Measurements from ENCODE around the gene NFX1.
"Not testable (repeated sequence)": the region's sequence is repeated elsewhere in the genome, so short reads cannot be mapped to it uniquely, and the experiment has no call there.

Gene NFX1

DNA sequence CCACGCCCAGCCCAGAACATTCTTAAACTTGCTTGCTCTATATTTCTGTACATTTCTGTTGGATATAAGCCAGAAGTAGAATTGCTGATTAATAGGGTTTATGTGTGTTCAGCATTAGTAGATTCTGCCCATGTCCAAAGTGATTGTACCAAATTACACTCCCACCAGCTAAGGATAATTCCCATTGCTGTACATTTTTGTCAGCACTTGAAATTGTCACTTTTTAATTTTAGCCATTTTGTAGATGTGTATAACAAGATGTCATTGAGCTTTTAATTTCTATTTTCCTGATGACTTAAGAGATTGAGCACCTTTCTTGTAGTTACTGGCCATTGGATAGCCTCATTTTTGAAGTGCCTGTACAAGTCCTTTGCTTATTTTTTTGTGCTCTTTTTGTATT, 65.6 kb downstream of the NFX1 start:
- no peak for DNase-seq (ENCODE audit: low read depth)
- TF ChIP-seq, protein P1, sequence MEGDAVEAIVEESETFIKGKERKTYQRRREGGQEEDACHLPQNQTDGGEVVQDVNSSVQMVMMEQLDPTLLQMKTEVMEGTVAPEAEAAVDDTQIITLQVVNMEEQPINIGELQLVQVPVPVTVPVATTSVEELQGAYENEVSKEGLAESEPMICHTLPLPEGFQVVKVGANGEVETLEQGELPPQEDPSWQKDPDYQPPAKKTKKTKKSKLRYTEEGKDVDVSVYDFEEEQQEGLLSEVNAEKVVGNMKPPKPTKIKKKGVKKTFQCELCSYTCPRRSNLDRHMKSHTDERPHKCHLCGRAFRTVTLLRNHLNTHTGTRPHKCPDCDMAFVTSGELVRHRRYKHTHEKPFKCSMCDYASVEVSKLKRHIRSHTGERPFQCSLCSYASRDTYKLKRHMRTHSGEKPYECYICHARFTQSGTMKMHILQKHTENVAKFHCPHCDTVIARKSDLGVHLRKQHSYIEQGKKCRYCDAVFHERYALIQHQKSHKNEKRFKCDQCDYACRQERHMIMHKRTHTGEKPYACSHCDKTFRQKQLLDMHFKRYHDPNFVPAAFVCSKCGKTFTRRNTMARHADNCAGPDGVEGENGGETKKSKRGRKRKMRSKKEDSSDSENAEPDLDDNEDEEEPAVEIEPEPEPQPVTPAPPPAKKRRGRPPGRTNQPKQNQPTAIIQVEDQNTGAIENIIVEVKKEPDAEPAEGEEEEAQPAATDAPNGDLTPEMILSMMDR (IDR thresholded peaks at IDR 0.05; ENCODE audit: control insufficient read depth, insufficient read depth, low read depth, low read length, missing control alignments), result no peak
- no peak overlapping the region for H3K4me3 ChIP-seq (ENCODE audit: control insufficient read depth, low read depth, low read length)

DNA sequence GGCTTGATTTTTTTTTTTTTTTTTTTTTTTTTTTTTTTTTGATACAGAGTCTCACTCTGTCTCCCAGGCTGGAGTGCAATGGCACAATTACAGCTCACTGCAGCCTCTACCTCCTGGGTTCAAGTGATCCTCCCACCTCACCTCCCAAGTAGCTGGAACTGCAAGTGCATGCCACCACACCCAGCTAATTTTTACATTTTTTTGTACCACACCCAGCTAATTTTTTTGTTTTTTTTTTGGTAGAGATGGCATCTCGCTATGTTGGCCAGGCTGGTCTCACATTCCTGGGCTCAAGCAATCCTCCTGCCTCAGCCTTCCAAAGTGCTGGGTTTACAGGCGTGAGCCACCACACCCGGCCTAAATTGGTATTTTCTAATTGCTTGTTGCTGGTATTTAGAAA, 68.3 kb downstream of the NFX1 start:
- DNase-seq (ENCODE audit: low read depth); H3K4me3 ChIP-seq (ENCODE audit: control insufficient read depth, low read depth, low read length): not testable (repeated sequence)

DNA sequence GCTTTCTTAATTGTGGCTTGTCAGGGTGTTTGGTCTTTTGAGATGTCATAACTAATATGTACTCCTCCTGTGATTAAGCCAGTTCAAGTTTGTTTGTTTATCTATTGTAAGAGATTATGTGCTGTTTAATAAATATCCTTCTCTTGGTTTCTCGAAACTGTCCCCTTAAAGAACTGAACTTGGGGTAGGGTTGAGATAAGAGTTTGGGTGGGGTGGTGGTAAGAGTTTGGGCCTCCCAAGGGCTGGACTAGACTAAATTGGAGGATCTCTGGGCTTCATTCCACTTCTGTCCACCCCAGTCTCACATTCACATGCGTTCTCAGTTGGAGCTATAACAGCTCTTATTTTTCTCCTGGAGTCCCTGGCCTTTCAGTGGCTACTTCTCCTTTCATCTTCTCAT, 73.8 kb downstream of the NFX1 start:
- TF ChIP-seq, protein P1 (IDR thresholded peaks at IDR 0.05; ENCODE audit: control insufficient read depth, insufficient read depth, low read depth, low read length, missing control alignments), result no peak
- no peak overlapping the region for H3K4me3 ChIP-seq (ENCODE audit: control insufficient read depth, low read depth, low read length)
- no peak for DNase-seq (ENCODE audit: low read depth)

DNA sequence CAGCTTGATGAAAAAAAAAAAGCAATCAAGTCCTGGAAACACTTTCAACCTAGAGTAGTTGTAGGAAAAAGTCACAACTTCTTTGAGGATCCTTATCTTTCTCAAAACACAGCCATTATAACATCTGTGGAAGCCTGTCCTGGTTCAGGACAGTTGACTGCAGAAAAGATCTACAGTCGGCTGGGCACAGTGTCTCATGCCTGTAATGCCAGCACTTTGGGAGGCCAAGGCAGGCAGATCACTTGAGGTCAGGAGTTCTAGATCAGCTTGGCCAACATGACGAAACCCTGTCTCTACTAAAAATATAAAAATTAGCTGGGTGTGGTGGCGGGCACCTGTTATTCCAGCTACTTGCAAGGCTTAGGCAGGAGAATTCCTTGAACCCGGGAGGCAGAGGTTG, 74.5 kb downstream of the NFX1 start:
- H3K4me3 ChIP-seq (ENCODE audit: control insufficient read depth, low read depth, low read length); DNase-seq (ENCODE audit: low read depth): not testable (repeated sequence)

DNA sequence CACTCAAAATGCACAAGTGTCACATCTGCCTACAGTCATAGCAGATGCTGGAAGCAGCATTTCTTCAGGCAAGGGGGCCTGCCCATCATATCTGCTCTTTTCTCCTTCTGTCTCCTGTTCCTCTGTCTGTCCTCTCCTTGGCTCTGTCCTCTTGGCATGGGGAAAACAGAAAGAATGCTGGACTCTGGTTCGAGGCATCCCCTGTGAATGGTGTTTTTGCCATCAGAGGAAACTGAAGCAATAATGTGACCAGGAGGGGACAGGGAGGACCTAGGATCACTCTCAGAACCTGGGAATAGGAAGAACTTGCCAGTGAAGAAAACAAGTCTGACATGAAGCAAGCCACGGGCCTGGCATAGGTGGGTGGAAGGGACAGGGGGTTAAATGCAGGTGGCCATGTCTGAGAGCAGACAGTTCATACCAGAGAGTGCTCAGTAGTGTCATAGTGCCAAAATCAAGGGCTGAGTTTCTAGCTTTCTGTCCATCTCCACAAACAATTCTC, 76.7 kb downstream of the NFX1 start:
- no peak overlapping the region for H3K4me3 ChIP-seq (ENCODE audit: control insufficient read depth, low read depth, low read length)
- TF ChIP-seq, protein P1 (IDR thresholded peaks at IDR 0.05; ENCODE audit: control insufficient read depth, insufficient read depth, low read depth, low read length, missing control alignments), result no peak
- DNase-seq (ENCODE audit: low read depth), result no peak

DNA sequence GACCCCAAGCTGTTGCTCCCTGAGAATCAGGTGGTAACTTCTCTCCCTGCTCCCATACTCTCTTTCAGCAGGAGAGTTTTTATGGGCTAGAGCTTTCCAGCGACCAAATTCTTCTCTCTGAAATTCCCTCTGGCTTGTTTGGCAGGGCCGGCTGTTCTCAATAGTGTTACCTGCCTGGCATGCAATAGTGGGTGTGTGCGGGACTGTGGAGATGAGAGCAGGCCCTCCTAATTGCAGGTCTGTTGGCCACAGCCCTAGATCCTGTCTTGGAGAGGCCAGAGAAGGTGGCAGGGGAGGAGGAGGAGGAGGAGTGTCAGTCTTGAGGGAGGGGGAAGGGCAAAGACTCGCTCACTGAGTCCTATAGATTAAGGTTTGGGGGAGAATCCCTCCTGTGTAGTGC, 82.6 kb downstream of the NFX1 start:
- no peak for DNase-seq (ENCODE audit: low read depth)
- H3K4me3 ChIP-seq (ENCODE audit: control insufficient read depth, low read depth, low read length), result no peak overlapping the region
- TF ChIP-seq, protein P1 (IDR thresholded peaks at IDR 0.05; ENCODE audit: control insufficient read depth, insufficient read depth, low read depth, low read length, missing control alignments), result no peak

DNA sequence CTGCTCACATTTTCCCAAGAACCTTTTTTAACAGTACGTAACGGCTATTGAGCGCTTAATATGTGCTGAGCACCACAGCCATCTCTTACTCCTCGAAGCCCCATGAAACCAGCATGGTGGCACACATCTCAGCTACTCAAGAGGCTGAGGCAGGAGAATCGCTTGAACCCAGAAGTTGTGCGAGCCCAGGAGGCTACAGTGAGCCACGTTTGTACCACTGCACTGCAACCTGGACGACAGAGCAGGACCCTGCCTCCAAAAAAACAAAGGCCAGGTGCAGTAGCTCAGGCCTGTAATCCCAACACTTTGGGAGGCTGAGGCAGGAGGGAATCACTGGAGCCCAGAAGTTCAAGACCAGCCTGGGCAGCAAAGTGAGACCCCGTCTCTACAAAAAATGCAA, 83.9 kb downstream of the NFX1 start:
- H3K4me3 ChIP-seq (ENCODE audit: control insufficient read depth, low read depth, low read length), result no peak overlapping the region
- TF ChIP-seq, protein P1 (IDR thresholded peaks at IDR 0.05; ENCODE audit: control insufficient read depth, insufficient read depth, low read depth, low read length, missing control alignments), result no peak
- DNase-seq (ENCODE audit: low read depth), result no peak

DNA sequence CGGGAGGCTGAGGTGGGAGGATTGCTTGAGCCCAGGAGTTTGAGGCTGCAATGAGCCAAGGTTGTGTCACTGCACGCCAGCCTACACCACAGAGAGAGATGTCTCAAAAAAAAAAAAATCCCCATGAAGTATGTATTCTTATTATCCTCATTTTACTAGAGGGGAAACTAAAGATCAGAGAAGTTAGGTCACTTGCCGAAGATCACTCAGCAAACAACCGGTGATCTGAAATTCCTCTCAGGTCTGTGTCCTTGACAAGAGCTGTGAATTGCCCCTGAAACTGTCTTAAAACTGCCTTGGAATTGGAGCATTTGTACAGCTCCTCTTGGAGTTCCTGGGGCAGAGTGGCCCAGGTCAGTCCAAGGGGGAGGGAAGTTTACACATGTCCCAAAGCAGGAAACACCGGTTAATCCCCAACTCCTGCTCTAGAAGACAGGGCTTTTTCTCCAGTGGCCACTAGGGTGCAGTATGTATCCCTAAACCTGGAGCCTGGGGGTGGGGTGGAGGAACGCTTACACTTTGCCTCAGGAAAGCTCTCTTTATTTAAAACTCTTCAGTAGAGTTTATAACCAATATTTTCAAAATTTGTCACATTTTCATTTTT, 84.4 kb downstream of the NFX1 start:
- TF ChIP-seq, protein P1 (IDR thresholded peaks at IDR 0.05; ENCODE audit: control insufficient read depth, insufficient read depth, low read depth, low read length, missing control alignments), result peak; percentile 87
- H3K4me3 ChIP-seq (ENCODE audit: control insufficient read depth, low read depth, low read length), result no peak overlapping the region
- DNase-seq (ENCODE audit: low read depth), result peak; percentile 18
